ENCODE results near the gene KRT4.

GRCh38 chr12:52836491-52837412 lies 22.8 kb upstream of the KRT4 start:
- no peak for TF ChIP-seq EZH2 (IDR thresholded peaks at IDR 0.05)
- TF ChIP-seq, protein P1, sequence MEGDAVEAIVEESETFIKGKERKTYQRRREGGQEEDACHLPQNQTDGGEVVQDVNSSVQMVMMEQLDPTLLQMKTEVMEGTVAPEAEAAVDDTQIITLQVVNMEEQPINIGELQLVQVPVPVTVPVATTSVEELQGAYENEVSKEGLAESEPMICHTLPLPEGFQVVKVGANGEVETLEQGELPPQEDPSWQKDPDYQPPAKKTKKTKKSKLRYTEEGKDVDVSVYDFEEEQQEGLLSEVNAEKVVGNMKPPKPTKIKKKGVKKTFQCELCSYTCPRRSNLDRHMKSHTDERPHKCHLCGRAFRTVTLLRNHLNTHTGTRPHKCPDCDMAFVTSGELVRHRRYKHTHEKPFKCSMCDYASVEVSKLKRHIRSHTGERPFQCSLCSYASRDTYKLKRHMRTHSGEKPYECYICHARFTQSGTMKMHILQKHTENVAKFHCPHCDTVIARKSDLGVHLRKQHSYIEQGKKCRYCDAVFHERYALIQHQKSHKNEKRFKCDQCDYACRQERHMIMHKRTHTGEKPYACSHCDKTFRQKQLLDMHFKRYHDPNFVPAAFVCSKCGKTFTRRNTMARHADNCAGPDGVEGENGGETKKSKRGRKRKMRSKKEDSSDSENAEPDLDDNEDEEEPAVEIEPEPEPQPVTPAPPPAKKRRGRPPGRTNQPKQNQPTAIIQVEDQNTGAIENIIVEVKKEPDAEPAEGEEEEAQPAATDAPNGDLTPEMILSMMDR (IDR thresholded peaks at IDR 0.05) = no peak

Data from neural progenitor cell (in vitro differentiated cells).